CD4-positive, alpha-beta T cell (primary cell): ENCODE measurements around the gene FEM1A. TPM values are rescaled to one million over a fixed set of nuclear protein-coding genes. Genes with fewer than 3 reads are reported as not detected.
"Not testable (repeated sequence)": the region's sequence is repeated elsewhere in the genome, so short reads cannot be mapped to it uniquely, and the experiment has no call there.

ENCODE experiments used
- ATAC-seq: fragments of 200-7000 bp; cut with Tn5 transposase; one replicate; pipeline ENCODE4 v1.10.0; 2022; ENCODE audit warnings: mild to moderate bottlenecking; ENCODE audit not compliant: poor library complexity
- CTCF ChIA-PET: fragments of 350-600 bp; sonication (Branson Sonifier 250); formaldehyde crosslinking; loops from one replicate; lab custom pipeline; 2021; ENCODE audit warnings: antibody characterized with exemption, inconsistent platforms; lab: Charles Lee
- POLR2A ChIA-PET: fragments of 350-600 bp; sonication (Branson Sonifier 250); formaldehyde crosslinking; loops from one replicate; lab custom pipeline; 2021; ENCODE audit warnings: antibody characterized with exemption, inconsistent platforms; lab: Charles Lee
- DNase-seq, 14 experiments: peaks; one replicate each; pipeline ENCODE4 v3.0.0-alpha.2; 2013 to 2020; ENCODE audit warnings: mixed read lengths in 2 of 14
- H3K27ac ChIP-seq, 2 donors: one replicate each; pipeline versions ENCODE4 v1.5.1 to v1.7.0; 2013; ENCODE audit warnings: low read length in 2 of 2, low read depth in 1 of 2, mild to moderate bottlenecking in 1 of 2
- H3K27me3 ChIP-seq, 2 experiments: 1 replicate in 1 of 2; 2 replicates in 1 of 2; pipeline versions ENCODE4 v1.6.1 to v1.7.0; 2013; ENCODE audit warnings: low read length in 2 of 2, control low read depth in 1 of 2, mild to moderate bottlenecking in 1 of 2, moderate library complexity in 1 of 2; ENCODE audit not compliant: insufficient read depth in 2 of 2, control insufficient read depth in 1 of 2
- H3K36me3 ChIP-seq: one replicate; pipeline ENCODE4 v1.6.1; 2013; ENCODE audit warnings: low read length, control low read depth; ENCODE audit not compliant: insufficient read depth
- H3K4me1 ChIP-seq: one replicate; pipeline ENCODE4 v1.6.1; 2013; ENCODE audit warnings: low read length, control low read depth; ENCODE audit not compliant: insufficient read depth
- H3K4me3 ChIP-seq: one replicate; pipeline ENCODE4 v1.5.1; 2013; ENCODE audit warnings: mild to moderate bottlenecking, low read length, moderate library complexity
- H3K9me3 ChIP-seq, 2 experiments: 1 replicate in 1 of 2; 2 replicates in 1 of 2; pipeline versions ENCODE4 v1.6.1 to v1.7.0; 2013; ENCODE audit warnings: low read length in 2 of 2, mild to moderate bottlenecking in 2 of 2, control low read depth in 1 of 2, moderate library complexity in 1 of 2; ENCODE audit not compliant: control insufficient read depth in 1 of 2, insufficient read depth in 1 of 2
- H3K27ac Mint-ChIP-seq: one replicate; pipeline ENCODE4 v1.8.0; 2020; ENCODE audit warnings: mixed read lengths
- H3K27me3 Mint-ChIP-seq: one replicate; pipeline ENCODE4 v1.8.0; 2021; ENCODE audit warnings: mixed read lengths
- H3K36me3 Mint-ChIP-seq: one replicate; pipeline ENCODE4 v1.8.0; 2021; ENCODE audit warnings: low read depth, mixed read lengths
- H3K4me1 Mint-ChIP-seq: one replicate; pipeline ENCODE4 v1.8.0; 2021; ENCODE audit warnings: low read depth, mixed read lengths
- H3K4me3 Mint-ChIP-seq: one replicate; pipeline ENCODE4 v1.8.0; 2020; ENCODE audit warnings: mild to moderate bottlenecking, mixed read lengths
- H3K9me3 Mint-ChIP-seq: one replicate; pipeline ENCODE4 v1.8.0; 2020; ENCODE audit warnings: mixed read lengths
- intact Hi-C, 2 experiments: fragments of 100-400 bp; cut with DNase I in 1 of 2; cut with micrococcal nuclease in 1 of 2; formaldehyde crosslinking; loops; one replicate each; pipeline versions ENCODE4 v1.15.1 to v1.9.0; 2023 to 2025; cut with DNase I, micrococcal nuclease
- total RNA-seq, 174 experiments: library from RNA in 2 of 174; stranded (reverse) in 2 of 174; gene quantifications; one replicate each; pipeline ENCODE4 v1.2.3 and lab custom pipeline; 2021 to 2026
- TF ChIP-seq, protein P1 (sequence below): fragments of 200-600 bp; IDR thresholded peaks from one replicate; pipeline ENCODE4 v1.8.0; 2022; ENCODE audit warnings: antibody characterized with exemption, mild to moderate bottlenecking

FEM1A gene
- total RNA-seq, 2 experiments from 2014 or later: 11.8 to 12.1 TPM

DNA sequence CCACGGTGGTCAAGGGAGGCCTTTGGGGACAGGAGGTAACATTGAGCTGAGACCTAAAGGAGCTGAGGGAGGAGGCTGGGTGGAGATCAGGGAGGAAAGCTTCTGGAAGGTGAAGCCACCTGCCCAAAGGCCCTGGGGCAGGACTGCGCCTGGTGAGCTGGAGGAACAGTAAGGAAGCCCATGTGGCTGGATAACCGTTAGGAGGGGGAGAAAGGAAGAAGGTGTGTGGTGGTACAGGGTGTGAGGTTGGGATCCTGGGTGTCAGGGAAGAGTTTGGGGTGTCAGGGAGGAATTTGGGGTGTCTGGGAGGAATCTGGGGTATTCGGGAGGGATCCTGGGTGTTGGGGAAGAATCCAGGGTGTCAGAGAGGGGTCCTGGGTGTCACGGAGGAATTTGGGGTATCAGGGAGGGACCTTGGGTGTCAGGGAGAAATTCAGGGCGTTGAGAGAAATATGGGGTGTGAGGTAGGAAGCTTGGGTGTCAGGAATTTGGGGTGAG, 39.3 kb downstream of the FEM1A start:
- H3K4me3 ChIP-seq: peak overlapping the region; percentile 74
- TF ChIP-seq, protein P1, sequence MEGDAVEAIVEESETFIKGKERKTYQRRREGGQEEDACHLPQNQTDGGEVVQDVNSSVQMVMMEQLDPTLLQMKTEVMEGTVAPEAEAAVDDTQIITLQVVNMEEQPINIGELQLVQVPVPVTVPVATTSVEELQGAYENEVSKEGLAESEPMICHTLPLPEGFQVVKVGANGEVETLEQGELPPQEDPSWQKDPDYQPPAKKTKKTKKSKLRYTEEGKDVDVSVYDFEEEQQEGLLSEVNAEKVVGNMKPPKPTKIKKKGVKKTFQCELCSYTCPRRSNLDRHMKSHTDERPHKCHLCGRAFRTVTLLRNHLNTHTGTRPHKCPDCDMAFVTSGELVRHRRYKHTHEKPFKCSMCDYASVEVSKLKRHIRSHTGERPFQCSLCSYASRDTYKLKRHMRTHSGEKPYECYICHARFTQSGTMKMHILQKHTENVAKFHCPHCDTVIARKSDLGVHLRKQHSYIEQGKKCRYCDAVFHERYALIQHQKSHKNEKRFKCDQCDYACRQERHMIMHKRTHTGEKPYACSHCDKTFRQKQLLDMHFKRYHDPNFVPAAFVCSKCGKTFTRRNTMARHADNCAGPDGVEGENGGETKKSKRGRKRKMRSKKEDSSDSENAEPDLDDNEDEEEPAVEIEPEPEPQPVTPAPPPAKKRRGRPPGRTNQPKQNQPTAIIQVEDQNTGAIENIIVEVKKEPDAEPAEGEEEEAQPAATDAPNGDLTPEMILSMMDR: no peak
- no peaks in the 10 kb centered on the region for H3K9me3 ChIP-seq
- ChIA-PET CTCF (interaction anchor here (0.8 to 2.3 kb wide), 4 partner anchors 20 to 81 kb away, joined by 3 to 11 read pairs (median 6); partner anchors contain the start of gene FEM1A), POLR2A (interaction anchor here (0.8 to 1.5 kb wide), 4 partner anchors 21 to 792 kb away, joined by 3 to 6 read pairs (median 4); partner anchors contain the start of genes FEM1A, KDM4B, SAFB and SAFB2)
- DNase-seq (no peak), ATAC-seq (no peak)
- intact Hi-C loops: no loop called here
- Mint-ChIP-seq H3K27me3 (no peaks in the 10 kb centered on the region), H3K9me3 (no peaks in the 10 kb centered on the region), H3K4me1 (peaks cover 32% of the 10 kb centered on the region), H3K36me3 (peaks cover 19% of the 10 kb centered on the region), H3K4me3 (peak overlapping the region; percentile 93), H3K27ac (peak overlapping the region; percentile 90)
- H3K36me3 ChIP-seq: peaks cover 3% of the 10 kb centered on the region
- no peaks in the 10 kb centered on the region for H3K27me3 ChIP-seq
- H3K27ac ChIP-seq: peak overlapping the region; percentile 87 to 88
- H3K4me1 ChIP-seq: peaks cover 28% of the 10 kb centered on the region

- peak; percentile 94 for ATAC-seq
- Mint-ChIP-seq H3K36me3 (peaks cover 19% of the 10 kb centered on the region), H3K4me3 (peak within 1 kb of the TSS; percentile 93), H3K27me3 (no peaks in the 10 kb centered on the region), H3K4me1 (peaks cover 32% of the 10 kb centered on the region), H3K9me3 (no peaks in the 10 kb centered on the region), H3K27ac (peak within 1 kb of the TSS; percentile 90)
- H3K36me3 ChIP-seq: peaks cover 3% of the 10 kb centered on the region
- H3K4me3 ChIP-seq: peak within 1 kb of the TSS; percentile 74
- H3K27me3 ChIP-seq: no peaks in the 10 kb centered on the region
- POLR2A ChIA-PET: interaction anchor here (0.8 to 1.5 kb wide), 4 partner anchors 22 to 791 kb away, joined by 3 to 6 read pairs (median 4); partner anchors contain the start of genes FEM1A, KDM4B, SAFB and SAFB2
- peaks cover 28% of the 10 kb centered on the region for H3K4me1 ChIP-seq
- H3K9me3 ChIP-seq: no peaks in the 10 kb centered on the region
- peak; percentile 40 to 96 (median 68) for DNase-seq
- peak within 1 kb of the TSS; percentile 87 to 88 for H3K27ac ChIP-seq
- intact Hi-C loops: no loop called here
- TF ChIP-seq, protein P1: no peak
- CTCF ChIA-PET: interaction anchor here (0.8 to 2.3 kb wide), 3 partner anchors 22 to 80 kb away, joined by 3 to 11 read pairs (median 7); partner anchors contain the start of gene FEM1A
These were observed 39.9 kb downstream of the FEM1A start, which contains the start of gene TICAM1 for GRCh38 chr19:4831304-4831978. TSS of gene TICAM1 (minus strand) at chr19:4831712. CDS start at chr19:4818377, 13,335 bp downstream.

DNA sequence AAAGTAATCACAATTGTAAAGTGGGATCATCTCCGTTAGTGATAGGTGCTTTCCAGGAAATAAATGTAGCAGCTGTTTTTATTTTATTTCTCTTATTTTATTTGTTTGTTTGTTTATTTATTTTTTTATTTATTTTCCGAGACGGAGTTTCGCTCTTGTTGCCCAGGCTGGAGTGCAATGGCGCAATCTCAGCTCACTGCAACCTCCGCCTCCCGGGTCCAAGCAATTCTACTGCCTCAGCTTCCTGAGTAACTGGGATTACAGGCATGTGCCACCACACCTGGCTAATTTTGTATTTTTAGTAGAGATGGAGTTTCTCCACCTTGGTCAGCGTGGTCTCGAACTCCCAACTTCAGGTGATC, 40.4 kb downstream of the FEM1A start:
- H3K27me3 Mint-ChIP-seq, intact Hi-C loops, ATAC-seq, H3K27me3 ChIP-seq, DNase-seq, H3K36me3 ChIP-seq, H3K9me3 ChIP-seq, H3K9me3 Mint-ChIP-seq: not testable (repeated sequence)
- peaks cover 28% of the 10 kb centered on the region for H3K4me1 ChIP-seq
- peak overlapping the region; percentile 93 for H3K4me3 Mint-ChIP-seq
- CTCF ChIA-PET: interaction anchor here (1.8 kb wide), 1 partner anchor 41 kb away, joined by 7 read pairs; the partner anchor contains the start of gene FEM1A
- peaks cover 32% of the 10 kb centered on the region for H3K4me1 Mint-ChIP-seq
- POLR2A ChIA-PET: interaction anchor here (1.2 kb wide), 1 partner anchor 41 kb away, joined by 4 read pairs; the partner anchor contains the start of gene FEM1A
- peak overlapping the region; percentile 74 for H3K4me3 ChIP-seq
- peak overlapping the region; percentile 70 to 87 for H3K27ac ChIP-seq
- H3K27ac Mint-ChIP-seq: peak overlapping the region; percentile 90
- peaks cover 19% of the 10 kb centered on the region for H3K36me3 Mint-ChIP-seq
